VCaP (cell line): ENCODE data around the gene USP3.
A peak's percentile ranks its signal among the peaks of the same experiment; 100 is the strongest.

Experiments used
- H3K27ac ChIP-seq: fragments of 450-650 bp; 2 replicates; pipeline ENCODE4 v1.5.1; 2017
- TF ChIP-seq, protein P1 (sequence below): fragments of 450-650 bp; conservative IDR thresholded peaks from 2 replicates; pipeline ENCODE4 v1.5.1; 2017; ENCODE audit warnings: mild to moderate bottlenecking, moderate library complexity

The USP3 gene

DNA sequence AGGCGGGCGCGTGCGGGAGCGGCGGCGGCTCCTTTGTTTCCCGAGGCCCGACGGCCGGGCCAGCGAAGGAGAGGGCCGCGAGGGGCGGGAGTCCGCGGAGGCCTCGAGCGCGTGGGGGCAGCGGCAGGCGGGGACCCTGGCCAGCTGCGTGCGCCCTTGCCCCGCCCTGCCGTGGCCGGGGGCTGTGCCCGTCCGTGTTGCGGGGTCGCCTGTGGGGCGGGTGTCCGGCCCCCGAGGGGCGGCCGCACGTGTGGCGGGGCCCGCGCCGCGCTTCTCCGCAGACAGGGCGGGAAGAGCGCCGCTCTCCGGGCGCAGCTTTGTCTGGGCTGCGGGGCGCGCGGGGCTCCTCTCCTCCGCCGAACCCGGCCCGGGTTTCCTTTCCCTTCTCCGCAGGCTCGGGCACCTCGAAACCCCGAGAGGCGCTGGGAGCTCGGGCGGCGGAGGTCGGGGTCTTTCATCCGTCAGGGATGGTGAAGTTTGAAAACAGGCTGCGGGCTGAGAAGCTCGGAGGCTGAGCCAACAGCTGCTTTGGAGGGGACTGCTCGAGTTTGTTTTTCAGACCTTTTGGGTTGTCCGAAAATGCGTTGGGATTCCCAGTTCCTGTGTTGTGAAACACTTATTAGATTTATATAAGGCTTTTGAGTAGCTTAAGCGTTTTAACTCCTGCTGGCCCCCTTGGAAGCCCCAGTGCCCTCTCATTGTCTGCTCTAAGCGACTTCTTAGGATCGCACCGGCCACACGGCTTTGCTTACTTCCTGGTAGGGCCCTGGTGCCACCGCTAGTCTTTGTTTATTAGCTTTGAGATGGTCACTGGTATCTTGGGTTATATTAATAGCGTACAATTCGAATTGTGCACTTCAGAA is 817 bp downstream of the USP3 start:
- H3K27ac ChIP-seq = peak overlapping the region; percentile 98
- TF ChIP-seq, protein P1, sequence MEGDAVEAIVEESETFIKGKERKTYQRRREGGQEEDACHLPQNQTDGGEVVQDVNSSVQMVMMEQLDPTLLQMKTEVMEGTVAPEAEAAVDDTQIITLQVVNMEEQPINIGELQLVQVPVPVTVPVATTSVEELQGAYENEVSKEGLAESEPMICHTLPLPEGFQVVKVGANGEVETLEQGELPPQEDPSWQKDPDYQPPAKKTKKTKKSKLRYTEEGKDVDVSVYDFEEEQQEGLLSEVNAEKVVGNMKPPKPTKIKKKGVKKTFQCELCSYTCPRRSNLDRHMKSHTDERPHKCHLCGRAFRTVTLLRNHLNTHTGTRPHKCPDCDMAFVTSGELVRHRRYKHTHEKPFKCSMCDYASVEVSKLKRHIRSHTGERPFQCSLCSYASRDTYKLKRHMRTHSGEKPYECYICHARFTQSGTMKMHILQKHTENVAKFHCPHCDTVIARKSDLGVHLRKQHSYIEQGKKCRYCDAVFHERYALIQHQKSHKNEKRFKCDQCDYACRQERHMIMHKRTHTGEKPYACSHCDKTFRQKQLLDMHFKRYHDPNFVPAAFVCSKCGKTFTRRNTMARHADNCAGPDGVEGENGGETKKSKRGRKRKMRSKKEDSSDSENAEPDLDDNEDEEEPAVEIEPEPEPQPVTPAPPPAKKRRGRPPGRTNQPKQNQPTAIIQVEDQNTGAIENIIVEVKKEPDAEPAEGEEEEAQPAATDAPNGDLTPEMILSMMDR = peak; percentile 39

DNA sequence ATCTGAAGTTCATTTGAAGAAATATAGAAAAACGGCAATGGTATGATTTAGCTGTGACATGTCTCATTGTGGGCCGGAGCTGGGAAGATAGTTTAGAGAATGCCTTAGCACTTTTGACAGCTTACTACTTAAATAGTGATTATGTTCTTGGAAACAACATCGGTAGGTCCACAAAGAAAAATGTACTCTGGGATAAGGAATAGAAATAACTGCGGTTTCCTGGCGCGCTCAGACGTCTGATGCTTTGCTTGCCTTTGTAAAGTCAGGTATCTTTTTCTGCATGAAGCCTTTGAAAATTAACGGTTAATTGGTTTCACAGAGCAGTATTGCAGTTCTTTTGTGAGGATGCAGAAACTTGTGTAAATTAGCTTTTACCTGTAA is 1.4 kb downstream of the USP3 start:
- TF ChIP-seq, protein P1 = no peak
- H3K27ac ChIP-seq = peak overlapping the region; percentile 98

DNA sequence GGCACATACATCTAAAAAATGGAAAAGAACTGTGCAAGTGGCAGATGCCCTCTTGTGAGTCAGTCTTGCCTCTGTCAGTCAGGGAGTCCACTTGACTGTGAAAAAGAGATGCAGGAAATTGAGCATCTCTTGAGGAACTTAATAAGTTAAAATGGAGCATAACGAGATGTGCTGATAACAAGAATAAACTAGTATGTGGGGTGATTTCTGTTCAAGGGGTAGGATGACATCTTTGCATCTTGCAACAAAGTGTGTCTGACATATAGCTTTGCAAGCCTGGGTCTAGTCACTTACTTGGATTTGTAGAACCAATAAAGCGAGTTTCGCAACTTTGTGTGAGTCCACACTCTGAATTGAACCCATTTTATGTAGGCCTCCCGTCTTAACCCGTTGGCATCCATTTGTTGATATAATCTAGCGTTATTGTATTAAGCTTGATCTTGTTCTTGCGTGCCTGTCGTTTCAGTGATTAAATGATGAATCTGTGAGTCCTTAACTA is 2.2 kb downstream of the USP3 start:
- H3K27ac ChIP-seq = peak overlapping the region; percentile 98
- TF ChIP-seq, protein P1 = no peak

DNA sequence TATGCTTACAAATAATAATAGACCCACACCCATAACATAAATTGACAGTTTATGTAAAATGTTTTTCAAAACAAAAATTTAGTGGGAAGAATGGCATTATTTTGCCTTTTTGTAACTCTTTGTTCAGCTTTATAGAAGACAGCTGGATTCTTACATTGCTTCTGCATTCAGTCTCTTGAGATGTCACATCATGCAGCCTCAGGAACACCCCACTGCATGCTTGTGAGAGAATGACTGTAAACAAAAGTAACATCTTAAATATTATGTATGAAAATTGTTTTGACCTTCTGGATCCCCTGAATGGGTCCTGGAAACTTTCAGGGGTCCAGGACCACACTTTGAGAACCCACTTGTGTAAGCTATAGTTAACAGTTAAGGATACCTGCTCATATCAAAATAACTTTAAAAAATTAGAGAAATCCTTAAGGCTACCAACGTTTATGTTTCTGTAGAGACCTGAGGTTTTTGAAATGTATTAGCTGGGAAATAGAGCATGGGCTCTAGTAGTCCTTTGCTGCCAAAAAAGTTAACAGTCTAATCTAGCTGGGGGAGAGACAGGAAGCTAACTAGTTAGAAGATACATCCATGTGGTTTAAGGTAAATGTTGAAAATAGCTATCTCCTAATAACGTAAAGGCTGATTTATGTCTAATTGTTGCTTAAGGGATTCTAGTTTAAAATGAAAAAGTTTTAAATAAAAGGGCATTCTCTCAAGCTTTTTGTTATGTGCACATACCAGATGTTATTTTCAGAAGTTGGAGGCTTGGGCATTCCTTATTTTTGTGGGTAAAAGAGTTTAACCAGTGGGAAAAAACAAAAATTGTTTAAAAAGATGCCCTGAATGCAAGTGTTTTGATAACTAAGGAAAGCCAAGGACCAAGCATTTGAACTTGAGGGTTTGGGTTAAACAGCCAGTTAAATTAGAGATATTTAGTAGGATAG is 3.8 kb downstream of the USP3 start:
- TF ChIP-seq, protein P1 = no peak

DNA sequence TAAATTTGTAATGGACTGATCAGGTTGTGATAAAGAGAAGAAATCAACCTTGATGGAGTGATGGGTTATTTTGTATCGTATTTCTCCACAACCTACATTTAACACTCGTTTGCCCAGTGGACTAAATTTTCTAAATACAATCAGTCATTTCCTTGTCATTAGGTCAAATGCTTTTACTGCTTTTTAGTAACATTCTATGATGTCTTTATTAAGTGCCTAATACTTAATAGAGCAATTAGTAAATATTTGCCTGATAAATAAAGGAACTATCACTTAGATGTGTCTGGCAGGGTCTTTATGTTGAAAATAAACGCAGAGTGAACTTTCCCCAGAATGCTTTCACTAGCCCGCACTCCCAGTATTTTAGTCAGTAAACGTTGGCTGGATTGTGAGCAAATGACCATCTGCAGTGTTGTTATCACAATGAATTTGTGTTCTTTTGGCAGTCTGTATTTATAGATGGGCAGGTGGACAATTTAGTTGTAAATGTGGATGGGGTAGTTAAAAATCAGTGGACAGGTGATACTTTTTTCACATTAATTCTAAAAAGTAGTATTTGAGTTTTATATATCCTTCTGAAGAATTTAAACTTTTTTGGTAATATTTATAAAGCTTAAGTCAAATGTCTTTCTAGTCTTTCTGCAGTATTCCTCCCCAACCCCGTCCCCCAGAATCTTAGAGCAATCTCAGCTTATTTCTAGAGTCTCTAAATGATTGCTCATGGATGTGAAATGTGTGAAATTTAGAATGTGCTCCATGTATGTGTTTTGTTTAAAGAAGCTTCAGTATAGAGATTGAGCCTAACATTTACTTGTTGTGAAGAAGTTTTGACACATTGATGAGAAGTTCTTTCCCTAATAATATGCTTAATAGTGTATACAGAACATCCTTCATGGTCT is 4.9 kb downstream of the USP3 start:
- H3K27ac ChIP-seq = no peak overlapping the region
- TF ChIP-seq, protein P1 = no peak

More for the DNA sequence above, 3.8 kb downstream of the USP3 start:
- no peak overlapping the region for H3K27ac ChIP-seq

DNA sequence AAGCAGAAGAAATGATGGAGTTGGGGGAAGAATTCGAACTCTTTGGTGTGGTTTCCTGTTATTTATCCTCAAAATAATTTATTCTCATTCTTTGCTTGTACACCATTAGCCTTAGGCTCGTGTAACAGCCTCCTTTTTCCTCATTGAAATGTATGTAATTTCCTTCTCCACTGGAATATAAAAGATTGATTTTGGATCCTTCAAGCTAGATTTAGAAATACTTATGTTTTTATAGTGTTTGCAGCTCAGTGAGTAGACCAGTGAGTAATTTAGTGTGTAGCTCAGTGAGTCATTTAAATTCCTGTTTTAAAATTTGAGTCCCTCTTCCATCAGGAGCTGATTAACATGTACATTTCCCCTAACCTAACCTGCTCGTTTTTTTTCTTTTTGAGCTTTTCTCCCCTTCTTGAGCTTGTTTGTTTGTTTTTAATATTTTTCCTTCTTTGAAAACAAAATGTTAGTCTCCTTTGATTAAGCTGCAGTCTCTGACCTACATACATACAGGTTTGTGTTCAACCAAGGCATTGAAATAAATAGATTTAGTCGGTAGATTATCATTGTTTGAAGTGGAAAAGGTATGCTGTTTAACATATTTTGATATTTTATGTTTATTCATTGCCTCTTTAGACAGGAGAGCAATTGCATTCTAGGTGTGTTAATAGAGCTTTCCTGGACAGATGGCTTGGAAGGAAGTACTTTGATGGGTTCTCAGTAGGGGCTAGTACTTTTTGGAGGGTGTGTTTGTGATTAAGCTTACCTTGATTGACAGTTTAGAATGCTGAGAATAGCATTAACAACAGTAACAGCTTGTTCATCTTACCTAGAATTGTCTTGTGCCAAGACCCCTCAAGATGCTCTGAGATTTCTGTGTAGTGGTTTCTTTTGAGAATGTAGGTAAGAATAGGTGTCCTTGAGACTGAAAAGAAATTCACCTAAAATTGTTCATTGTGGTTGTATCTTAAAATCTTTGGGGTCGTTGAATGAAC is 5.9 kb downstream of the USP3 start:
- no peak overlapping the region for H3K27ac ChIP-seq
- TF ChIP-seq, protein P1 = no peak
